HG03469 (cell line): Measurements from ENCODE around the gene MAGEA9B.
A peak's percentile ranks its signal among the peaks of the same experiment; 100 is the strongest.
"Not testable (repeated sequence)": the region's sequence is repeated elsewhere in the genome, so short reads cannot be mapped to it uniquely, and the experiment has no call there.

Source experiments
- ATAC-seq: cut with Tn5 transposase; IDR thresholded peaks from one replicate; pipeline ENCODE4 v1.9.1; 2021; ENCODE audit warnings: mild to moderate bottlenecking, moderate library complexity, moderate number of reproducible peaks; ENCODE audit not compliant: unreplicated experiment

Gene MAGEA9B

GRCh38 chrX:149539283-149540130, 47.8 kb downstream of the MAGEA9B start:
- peak; percentile 33 for ATAC-seq

- not testable (repeated sequence) for ATAC-seq
Measured at GRCh38 chrX:149537474-149537873, 49.8 kb downstream of the MAGEA9B start.

- ATAC-seq, result not testable (repeated sequence)
Measured at GRCh38 chrX:149534926-149535602, 52.2 kb downstream of the MAGEA9B start.

- ATAC-seq, result not testable (repeated sequence)
Measured at GRCh38 chrX:149533999-149534398, 53.3 kb downstream of the MAGEA9B start.

GRCh38 chrX:149532868-149533267, 54.4 kb downstream of the MAGEA9B start:
- not testable (repeated sequence) for ATAC-seq
